Gastrocnemius medialis (tissue), 4 donors: ENCODE data around the gene TNFRSF18. TPM values are rescaled to one million over a fixed set of nuclear protein-coding genes. Genes with fewer than 3 reads are reported as not detected.
"Not testable (repeated sequence)": the region's sequence is repeated elsewhere in the genome, so short reads cannot be mapped to it uniquely, and the experiment has no call there.

Experiments
- ATAC-seq, 2 donors: fragments of 150-250 bp; one replicate each; pipeline ENCODE4 v1.9.1; 2016
- DNase-seq, 2 donors: peaks; one replicate each; pipeline ENCODE4 v3.0.0-alpha.2; 2019
- H3K27ac ChIP-seq, 4 donors: fragments of 200-600 bp; sonication (generic); 1 replicate in 1 of 4; 2 replicates in 3 of 4; pipeline ENCODE4 v1.5.1; 2016 to 2018; ENCODE audit warnings: mild to moderate bottlenecking in 2 of 4, moderate library complexity in 1 of 4
- H3K27me3 ChIP-seq, 3 donors: fragments of 200-600 bp; sonication (generic) in 2 of 3; 1 replicate in 1 of 3; 2 replicates in 2 of 3; pipeline versions ENCODE4 v1.5.1 to v1.6.0; 2016 to 2019; ENCODE audit warnings: mild to moderate bottlenecking in 1 of 3, moderate library complexity in 1 of 3
- H3K36me3 ChIP-seq, 2 donors: fragments of 200-600 bp; sonication (generic) in 1 of 2; one replicate each; pipeline ENCODE4 v1.5.1; 2017 to 2018
- H3K4me1 ChIP-seq, 2 donors: fragments of 200-600 bp; sonication (generic) in 1 of 2; one replicate each; pipeline ENCODE4 v1.5.1; 2016 to 2017; ENCODE audit warnings: mild to moderate bottlenecking in 2 of 2
- H3K4me3 ChIP-seq, 4 donors: fragments of 200-600 bp; sonication (generic) in 3 of 4; 1 replicate in 1 of 4; 2 replicates in 3 of 4; pipeline ENCODE4 v1.5.1; 2016 to 2019; ENCODE audit warnings: mild to moderate bottlenecking in 2 of 4
- H3K9me3 ChIP-seq, 3 donors: fragments of 200-600 bp; sonication (generic) in 2 of 3; 1 replicate in 1 of 3; 2 replicates in 2 of 3; pipeline ENCODE4 v1.5.1; 2016 to 2019
- POLR2A ChIP-seq, 2 donors: fragments of 450-650 bp; IDR thresholded peaks; one replicate each; pipeline ENCODE4 v1.6.1; 2017; ENCODE audit warnings: antibody characterized with exemption in 2 of 2, mild to moderate bottlenecking in 2 of 2, moderate library complexity in 2 of 2
- in situ Hi-C, 4 donors: fragments of 200-750 bp; cut with MboI; loops; one replicate each; pipeline versions ENCODE4 v1.15.0 to v1.8.0; 2017; ENCODE audit warnings: low sequenced_read_pairs in 4 of 4
- intact Hi-C: fragments of 100-400 bp; cut with DNase I; formaldehyde crosslinking; loops from one replicate; pipeline ENCODE4 v1.15.1; 2023; ENCODE audit warnings: low total_unique reads
- total RNA-seq, 4 donors: library from RNA; depleted of rRNA; stranded (reverse); fragments of >200 nt; gene quantifications; one replicate each; pipeline versions ENCODE4 v1.1.0 to v1.2.3, GENCODE V29; 2016
- TF ChIP-seq, protein P1 (sequence below), 5 experiments: fragments of 450-650 bp in 3 of 5; fragments of 200-600 bp in 2 of 5; sonication (generic) in 2 of 5; IDR thresholded peaks in 4 of 5; conservative IDR thresholded peaks in 1 of 5; 1 replicate in 4 of 5; 2 replicates in 1 of 5; pipeline ENCODE4 v1.5.1; 2016 to 2019; ENCODE audit warnings: antibody characterized with exemption in 5 of 5, mild to moderate bottlenecking in 3 of 5, moderate library complexity in 3 of 5

TNFRSF18 gene
- total RNA-seq, 4 donors from 2014 or later, result not detected

DNA sequence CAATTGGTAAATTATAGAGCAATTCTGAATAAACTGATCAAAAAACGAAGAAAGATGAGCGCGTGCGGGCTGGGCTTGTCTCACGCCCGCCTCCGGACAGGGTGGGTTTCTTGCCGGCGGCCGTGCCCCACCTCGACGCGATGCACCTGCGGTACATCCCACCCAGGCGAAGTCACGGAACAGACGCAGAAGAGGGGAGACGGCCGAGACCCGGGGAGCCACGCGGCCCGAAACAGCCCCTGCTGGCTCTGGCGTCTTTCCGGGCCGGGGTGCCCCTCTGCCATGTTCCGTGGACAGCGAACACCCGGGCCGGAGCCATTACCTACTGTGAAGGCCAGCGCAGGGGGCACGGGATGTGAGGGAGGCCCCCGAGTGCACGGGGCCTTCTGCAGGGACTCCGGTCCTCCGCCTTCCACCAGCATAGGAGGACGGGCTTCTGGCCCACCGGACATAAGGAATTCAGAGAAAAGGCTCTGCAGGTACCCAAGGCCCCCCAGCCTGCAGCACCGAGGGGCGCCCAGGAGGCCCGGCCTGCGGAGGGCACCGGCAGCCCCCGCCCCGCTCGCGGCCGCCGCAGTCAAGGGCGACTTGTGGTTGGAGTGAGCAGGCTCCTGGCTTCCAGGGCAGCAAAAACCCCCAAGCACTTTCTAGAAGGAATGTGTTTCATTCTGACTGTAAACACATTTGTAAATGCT, 47.7 kb upstream of the TNFRSF18 start:
- intact Hi-C loops, result no loop called here
- ATAC-seq (no peak), DNase-seq (no peak)
- no peaks in the 10 kb centered on the region for H3K4me1 ChIP-seq
- no peaks in the 10 kb centered on the region for H3K9me3 ChIP-seq
- H3K36me3 ChIP-seq, result peaks cover 0 to 36% of the 10 kb centered on the region in 2 donors
- H3K27me3 ChIP-seq, result no peaks in the 10 kb centered on the region
- H3K4me3 ChIP-seq, result no peak overlapping the region
- in situ Hi-C loops, result loop anchor here in 2 of 4 donors (25.0 kb wide), 2 partner anchors 117 to 142 kb away; partner anchors contain the start of gene C1orf159 (in 1 of the 2)
- no peak overlapping the region for H3K27ac ChIP-seq
- TF ChIP-seq, protein P1, sequence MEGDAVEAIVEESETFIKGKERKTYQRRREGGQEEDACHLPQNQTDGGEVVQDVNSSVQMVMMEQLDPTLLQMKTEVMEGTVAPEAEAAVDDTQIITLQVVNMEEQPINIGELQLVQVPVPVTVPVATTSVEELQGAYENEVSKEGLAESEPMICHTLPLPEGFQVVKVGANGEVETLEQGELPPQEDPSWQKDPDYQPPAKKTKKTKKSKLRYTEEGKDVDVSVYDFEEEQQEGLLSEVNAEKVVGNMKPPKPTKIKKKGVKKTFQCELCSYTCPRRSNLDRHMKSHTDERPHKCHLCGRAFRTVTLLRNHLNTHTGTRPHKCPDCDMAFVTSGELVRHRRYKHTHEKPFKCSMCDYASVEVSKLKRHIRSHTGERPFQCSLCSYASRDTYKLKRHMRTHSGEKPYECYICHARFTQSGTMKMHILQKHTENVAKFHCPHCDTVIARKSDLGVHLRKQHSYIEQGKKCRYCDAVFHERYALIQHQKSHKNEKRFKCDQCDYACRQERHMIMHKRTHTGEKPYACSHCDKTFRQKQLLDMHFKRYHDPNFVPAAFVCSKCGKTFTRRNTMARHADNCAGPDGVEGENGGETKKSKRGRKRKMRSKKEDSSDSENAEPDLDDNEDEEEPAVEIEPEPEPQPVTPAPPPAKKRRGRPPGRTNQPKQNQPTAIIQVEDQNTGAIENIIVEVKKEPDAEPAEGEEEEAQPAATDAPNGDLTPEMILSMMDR (IDR thresholded peaks at IDR 0.05 in 4 of 5, conservative IDR thresholded peaks at IDR 0.05 in 1 of 5), result no peak

DNA sequence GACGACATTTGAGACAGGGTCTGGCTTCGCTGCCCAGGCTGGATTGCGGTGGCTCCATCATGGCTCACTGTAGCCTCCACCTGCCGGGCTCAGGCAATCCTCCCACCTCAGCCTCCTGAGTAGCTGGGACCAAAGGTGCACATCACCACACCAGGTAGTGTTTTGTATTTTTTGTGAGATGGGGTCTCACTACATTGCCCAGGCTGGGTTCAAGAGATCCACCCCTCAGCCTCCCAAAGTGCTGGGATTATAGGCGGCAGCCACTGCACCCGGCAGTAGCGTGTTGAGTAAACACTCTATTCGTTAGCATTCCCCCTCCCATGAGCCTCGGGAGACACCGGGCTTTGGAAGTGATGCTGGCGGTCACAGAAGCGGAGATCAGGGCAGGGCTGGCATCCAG, 46.9 kb upstream of the TNFRSF18 start:
- H3K4me3 ChIP-seq, result no peak overlapping the region
- no peaks in the 10 kb centered on the region for H3K27me3 ChIP-seq
- DNase-seq, result no peak
- no peaks in the 10 kb centered on the region for H3K9me3 ChIP-seq
- H3K4me1 ChIP-seq, result no peaks in the 10 kb centered on the region
- intact Hi-C loops (no loop called here), in situ Hi-C loops (loop anchor here in 2 of 4 donors (25.0 kb wide), 2 partner anchors 116 to 141 kb away; partner anchors contain the start of gene C1orf159 (in 1 of the 2))
- TF ChIP-seq, protein P1 (IDR thresholded peaks at IDR 0.05 in 4 of 5, conservative IDR thresholded peaks at IDR 0.05 in 1 of 5), result no peak
- TF ChIP-seq POLR2A (IDR thresholded peaks at IDR 0.05), result no peak
- no peak for ATAC-seq
- peaks cover 0 to 32% of the 10 kb centered on the region in 2 donors for H3K36me3 ChIP-seq
- H3K27ac ChIP-seq, result no peak overlapping the region

DNA sequence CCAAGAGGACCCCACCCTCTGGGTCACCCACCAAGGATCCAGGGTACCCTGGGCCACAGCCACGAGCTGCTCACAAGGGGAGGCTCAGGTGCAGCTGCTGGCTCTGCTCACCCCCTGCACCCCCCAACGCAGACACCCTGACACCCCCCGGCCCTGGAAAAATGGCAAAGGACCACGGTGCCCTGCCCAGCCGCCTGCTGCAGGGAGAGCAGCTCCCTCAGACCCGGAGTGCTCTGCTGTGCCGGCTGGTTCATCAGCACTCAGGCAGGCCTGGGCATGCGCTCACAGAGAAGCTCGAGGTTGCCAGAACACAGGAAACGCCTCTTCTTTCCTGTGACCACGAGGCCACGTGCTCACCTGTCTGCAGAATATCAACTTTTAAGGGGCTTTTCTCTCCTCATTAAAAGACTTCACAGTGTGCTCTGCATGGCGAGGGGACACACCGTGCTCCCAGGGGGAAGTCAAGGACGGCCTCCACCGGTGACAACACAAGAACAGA, 44.4 kb upstream of the TNFRSF18 start:
- H3K27ac ChIP-seq, result no peak overlapping the region
- H3K9me3 ChIP-seq, result no peaks in the 10 kb centered on the region
- no peak for TF ChIP-seq POLR2A (IDR thresholded peaks at IDR 0.05)
- TF ChIP-seq, protein P1 (IDR thresholded peaks at IDR 0.05 in 4 of 5, conservative IDR thresholded peaks at IDR 0.05 in 1 of 5), result no peak
- intact Hi-C loops (no loop called here), in situ Hi-C loops (loop anchor here in 2 of 4 donors (25.0 kb wide), 2 partner anchors 114 to 139 kb away; partner anchors contain the start of gene C1orf159 (in 1 of the 2))
- peaks cover 0 to 20% of the 10 kb centered on the region in 2 donors for H3K36me3 ChIP-seq
- ATAC-seq, result no peak
- H3K4me1 ChIP-seq, result no peaks in the 10 kb centered on the region
- no peak for DNase-seq
- H3K4me3 ChIP-seq, result no peak overlapping the region
- peaks cover 10 to 17% (median 13%) of the 10 kb centered on the region in 3 donors for H3K27me3 ChIP-seq

DNA sequence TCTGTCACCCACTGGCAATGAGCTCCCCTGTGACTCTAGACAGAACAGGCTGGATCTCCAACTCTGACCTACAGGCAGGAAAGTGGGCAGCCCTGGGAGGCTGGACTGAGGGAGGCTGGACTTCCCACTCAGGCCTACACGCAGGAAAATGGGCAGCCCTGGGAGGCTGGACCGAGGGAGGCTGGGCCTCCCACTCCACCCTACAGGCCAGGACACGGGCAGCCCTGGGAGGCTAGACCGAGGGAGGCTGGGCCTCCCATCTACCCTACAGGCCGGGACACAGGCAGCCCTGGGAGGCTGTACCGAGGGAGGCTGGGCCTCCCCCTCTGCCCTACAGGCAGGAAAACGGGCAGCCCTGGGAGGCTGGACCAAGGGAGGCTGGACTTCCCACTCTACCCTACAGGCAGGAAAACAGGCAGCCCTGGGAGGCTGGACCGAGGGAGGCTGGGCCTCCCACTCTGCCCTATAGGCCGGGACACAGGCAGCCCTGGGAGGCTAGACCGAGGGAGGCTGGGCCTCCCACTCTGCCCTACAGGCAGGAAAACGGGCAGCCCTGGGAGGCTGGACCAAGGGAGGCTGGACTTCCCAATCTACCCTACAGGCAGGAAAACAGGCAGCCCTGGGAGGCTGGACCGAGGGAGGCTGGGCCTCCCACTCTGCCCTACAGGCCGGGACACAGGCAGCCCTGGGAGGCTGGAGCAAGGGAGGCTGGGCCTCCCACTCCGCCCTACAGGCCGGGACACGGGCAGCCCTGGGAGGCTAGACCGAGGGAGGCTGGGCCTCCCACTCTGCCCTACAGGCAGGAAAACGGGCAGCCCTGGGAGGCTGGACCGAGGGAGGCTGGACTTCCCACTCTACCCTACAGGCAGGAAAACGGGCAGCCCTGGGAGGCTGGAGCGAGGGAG, 41.9 kb upstream of the TNFRSF18 start:
- intact Hi-C loops, H3K4me1 ChIP-seq, H3K4me3 ChIP-seq, H3K36me3 ChIP-seq, ATAC-seq, DNase-seq, in situ Hi-C loops, H3K27ac ChIP-seq, H3K9me3 ChIP-seq: not testable (repeated sequence)
- H3K27me3 ChIP-seq, result peaks cover 16 to 24% (median 21%) of the 10 kb centered on the region in 3 donors
